BJ (cell line): Measurements from ENCODE around the gene ARHGEF11. TPM values are rescaled to one million over a fixed set of nuclear protein-coding genes. Genes with fewer than 3 reads are reported as not detected.

ENCODE experiments used
- CTCF ChIA-PET: fragments of 350-600 bp; formaldehyde crosslinking; extraction: SDS; loops from one replicate; lab custom pipeline; 2021; ENCODE audit warnings: antibody characterized with exemption, inconsistent platforms; lab: Yijun Ruan, JAX
- POLR2A ChIA-PET: fragments of 300-600 bp; sonication (Branson Sonifier 250); formaldehyde crosslinking; extraction: SDS; loops from one replicate; lab custom pipeline; 2021; ENCODE audit warnings: antibody characterized with exemption; lab: Charles Lee
- DNase-seq: peaks from one replicate; pipeline ENCODE4 v3.0.0-alpha.2; 2011; ENCODE audit warnings: low read depth
- H3K27me3 ChIP-seq: 2 replicates; pipeline ENCODE4 v1.6.0; 2011; ENCODE audit warnings: low read length; ENCODE audit not compliant: control insufficient read depth, insufficient read depth
- H3K36me3 ChIP-seq: 2 replicates; pipeline ENCODE4 v1.5.1; 2011; ENCODE audit warnings: low read length; ENCODE audit not compliant: control insufficient read depth, insufficient read depth
- H3K4me3 ChIP-seq: 2 replicates; pipeline ENCODE4 v1.5.1; 2011; ENCODE audit warnings: low read depth, mild to moderate bottlenecking, control low read depth, low read length
- CTCF ChIP-seq: IDR thresholded peaks from 2 replicates; pipeline ENCODE4 v1.5.1; 2011; ENCODE audit warnings: low read depth, mild to moderate bottlenecking, control low read depth, inconsistent platforms, low read length, moderate library complexity; ENCODE audit not compliant: insufficient read depth
- polyA plus RNA-seq: library from polyadenylated mRNA; depleted of rRNA; stranded (reverse); fragments of >200 nt; gene quantifications from 2 replicates; pipeline ENCODE4 v1.2.3, GENCODE V29; 2011

ARHGEF11 gene
- polyA plus RNA-seq, 1 experiment, result 19.5 TPM

DNA sequence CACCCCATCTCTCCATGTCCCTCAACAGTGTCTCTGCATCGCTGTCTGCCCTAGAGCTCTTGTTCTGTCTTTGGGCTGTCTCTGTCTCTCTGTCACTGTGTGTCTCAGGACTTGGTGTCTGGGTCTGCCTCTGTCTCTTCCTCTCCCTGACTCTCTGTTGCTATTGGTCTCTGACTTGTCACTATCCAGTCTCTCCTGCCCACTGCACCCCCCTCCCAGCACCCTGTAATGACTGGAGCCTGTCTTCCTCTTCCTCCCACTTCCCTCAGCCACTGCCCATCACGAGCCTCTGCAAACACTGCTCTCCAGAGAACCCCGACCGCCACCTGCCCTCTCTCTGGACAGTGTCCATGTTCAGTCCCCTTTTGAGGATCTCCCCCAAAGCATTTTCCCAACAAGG, 139.9 kb downstream of the ARHGEF11 start:
- H3K27me3 ChIP-seq, result no peaks in the 10 kb centered on the region
- H3K4me3 ChIP-seq, result no peak overlapping the region
- DNase-seq, result no peak
- H3K36me3 ChIP-seq, result peaks cover 48% of the 10 kb centered on the region
- no peak for TF ChIP-seq CTCF
- POLR2A ChIA-PET, result no interaction called here
- CTCF ChIA-PET, result no interaction called here

GRCh38 chr1:156905176-156905575, 140.4 kb downstream of the ARHGEF11 start:
- ChIA-PET POLR2A (no interaction called here), CTCF (no interaction called here)
- Histone ChIP-seq H3K36me3 (peaks cover 44% of the 10 kb centered on the region), H3K27me3 (no peaks in the 10 kb centered on the region), H3K4me3 (no peak overlapping the region)
- no peak for DNase-seq
- TF ChIP-seq CTCF, result no peak

DNA sequence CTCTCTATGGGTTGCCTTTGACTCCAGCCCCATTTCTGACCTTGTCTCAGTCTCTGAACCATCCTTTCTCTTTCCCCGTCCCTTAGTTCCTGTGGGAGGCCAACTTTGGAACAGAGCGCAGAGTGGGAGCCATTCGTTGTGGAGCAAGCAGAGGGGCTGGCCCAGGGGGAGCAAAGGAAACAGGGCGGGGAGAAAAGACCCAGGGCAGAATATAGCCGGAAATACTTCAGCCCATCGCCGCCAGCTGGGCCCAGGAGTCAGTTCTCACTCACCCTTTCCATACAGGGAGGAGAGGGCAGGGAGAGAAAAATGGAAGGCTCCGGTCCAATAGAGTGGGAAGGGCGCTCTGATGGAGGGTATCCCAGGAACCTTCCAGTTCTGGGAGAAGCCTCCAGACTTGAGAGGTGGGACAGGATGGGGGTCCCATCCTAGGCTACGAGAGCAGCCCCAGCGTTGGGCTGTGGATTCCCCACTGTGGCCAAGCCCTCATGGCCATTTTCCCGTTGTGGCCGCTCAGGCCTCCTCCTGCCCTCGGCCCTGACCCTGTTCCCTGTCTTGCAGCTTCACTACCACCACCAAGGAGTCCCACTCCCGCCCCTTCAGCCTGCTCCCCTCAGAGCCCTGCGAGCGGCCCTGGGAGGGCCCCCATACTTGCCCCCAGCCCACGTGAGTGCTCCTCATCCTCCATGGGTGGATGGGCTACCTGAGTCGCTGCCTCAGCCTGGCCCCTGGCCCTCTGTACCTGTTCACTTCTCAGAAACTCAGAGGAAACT, 141.2 kb downstream of the ARHGEF11 start:
- TF ChIP-seq CTCF, result no peak
- POLR2A ChIA-PET, result no interaction called here
- no peak for DNase-seq
- no peak overlapping the region for H3K4me3 ChIP-seq
- H3K36me3 ChIP-seq, result peaks cover 37% of the 10 kb centered on the region
- no peaks in the 10 kb centered on the region for H3K27me3 ChIP-seq
- CTCF ChIA-PET, result interaction anchor here (1.0 to 5.5 kb wide), 3 partner anchors 13 to 178 kb away, joined by 4 to 34 read pairs (median 21); partner anchors contain the start of gene LRRC71

- H3K27me3 ChIP-seq, result no peaks in the 10 kb centered on the region
- peaks cover 29% of the 10 kb centered on the region for H3K36me3 ChIP-seq
- no peak for TF ChIP-seq CTCF
- H3K4me3 ChIP-seq, result no peak overlapping the region
- no peak for DNase-seq
- ChIA-PET CTCF (interaction anchor here (1.0 to 7.4 kb wide), 4 partner anchors 8 to 177 kb away, joined by 4 to 64 read pairs (median 28); partner anchors contain the start of gene LRRC71), POLR2A (no interaction called here)
Measured at GRCh38 chr1:156903328-156904091, 142.0 kb downstream of the ARHGEF11 start.
